Natural killer cell treated with Interleukin-12 subunit alpha and Interleukin-12 subunit beta and Interleukin-15 and Interleukin-18, amount 100 ng/mL, for 72 hours (primary cell): ENCODE measurements around the gene ALG12. TPM values are rescaled to one million over a fixed set of nuclear protein-coding genes. Genes with fewer than 3 reads are reported as not detected.

Source experiments
- ATAC-seq, 2 donors: fragments of 150-1000 bp; cut with Tn5 transposase in 1 of 2; sonication (Bioruptor Pico), chemical (Tn5 transposase) in 1 of 2; 2 replicates each; pipeline ENCODE4 v1.10.0; 2021
- DNase-seq: peaks from one replicate; pipeline ENCODE4 v3.0.0; 2022; ENCODE audit warnings: low spot score
- H3K27ac Mint-ChIP-seq, 2 donors: 1 replicate in 1 of 2; 2 replicates in 1 of 2; pipeline ENCODE4 v1.8.0; 2022; ENCODE audit warnings: mixed read lengths in 2 of 2, mild to moderate bottlenecking in 1 of 2, moderate library complexity in 1 of 2
- H3K27me3 Mint-ChIP-seq, 2 donors: 1 replicate in 1 of 2; 2 replicates in 1 of 2; pipeline ENCODE4 v1.8.0; 2022; ENCODE audit warnings: mixed read lengths in 2 of 2
- H3K36me3 Mint-ChIP-seq: one replicate; pipeline ENCODE4 v1.8.0; 2022; ENCODE audit warnings: mixed read lengths
- H3K4me1 Mint-ChIP-seq, 2 donors: 1 replicate in 1 of 2; 2 replicates in 1 of 2; pipeline ENCODE4 v1.8.0; 2022; ENCODE audit warnings: low read depth in 2 of 2, mixed read lengths in 2 of 2, mild to moderate bottlenecking in 1 of 2
- H3K4me3 Mint-ChIP-seq: one replicate; pipeline ENCODE4 v1.8.0; 2022; ENCODE audit warnings: mixed read lengths
- H3K9me3 Mint-ChIP-seq: 2 replicates; pipeline ENCODE4 v1.8.0; 2022; ENCODE audit warnings: mixed read lengths
- total RNA-seq, 2 donors: library from RNA; stranded (reverse); gene quantifications; one replicate each; pipeline ENCODE4 v1.2.3, GENCODE V29; 2022

ALG12 gene
- total RNA-seq, 2 donors from 2014 or later, result 19.3 to 22.9 TPM

DNA sequence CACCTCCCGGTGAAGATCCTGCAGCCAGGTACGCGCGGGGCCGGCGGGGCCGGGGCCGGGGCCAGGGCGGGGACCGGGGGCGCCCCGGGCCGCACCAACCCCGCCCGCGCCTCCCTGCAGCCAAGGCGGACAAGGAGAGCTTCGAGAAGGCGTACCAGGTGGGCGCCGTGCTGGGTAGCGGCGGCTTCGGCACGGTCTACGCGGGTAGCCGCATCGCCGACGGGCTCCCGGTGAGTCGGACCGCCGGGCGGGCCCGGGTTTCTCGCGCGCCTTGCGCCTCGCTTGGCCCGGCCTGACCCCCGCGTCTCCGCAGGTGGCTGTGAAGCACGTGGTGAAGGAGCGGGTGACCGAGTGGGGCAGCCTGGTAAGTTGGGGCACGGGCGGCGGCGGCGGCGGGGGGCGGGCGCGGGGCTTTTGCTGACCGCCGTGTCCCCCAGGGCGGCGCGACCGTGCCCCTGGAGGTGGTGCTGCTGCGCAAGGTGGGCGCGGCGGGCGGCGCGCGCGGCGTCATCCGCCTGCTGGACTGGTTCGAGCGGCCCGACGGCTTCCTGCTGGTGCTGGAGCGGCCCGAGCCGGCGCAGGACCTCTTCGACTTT, 42.9 kb upstream of the ALG12 start:
- ATAC-seq, result peak in 1 of 2 donors; percentile 5
- peak overlapping the region; percentile 93 for H3K4me3 Mint-ChIP-seq
- H3K9me3 Mint-ChIP-seq, result no peaks in the 10 kb centered on the region
- no peaks in the 10 kb centered on the region for H3K27me3 Mint-ChIP-seq
- peaks cover 9 to 15% of the 10 kb centered on the region in 2 donors for H3K4me1 Mint-ChIP-seq
- H3K36me3 Mint-ChIP-seq, result no peaks in the 10 kb centered on the region
- H3K27ac Mint-ChIP-seq, result peak overlapping the region; percentile 58 to 71
- DNase-seq, result peak; percentile 71

DNA sequence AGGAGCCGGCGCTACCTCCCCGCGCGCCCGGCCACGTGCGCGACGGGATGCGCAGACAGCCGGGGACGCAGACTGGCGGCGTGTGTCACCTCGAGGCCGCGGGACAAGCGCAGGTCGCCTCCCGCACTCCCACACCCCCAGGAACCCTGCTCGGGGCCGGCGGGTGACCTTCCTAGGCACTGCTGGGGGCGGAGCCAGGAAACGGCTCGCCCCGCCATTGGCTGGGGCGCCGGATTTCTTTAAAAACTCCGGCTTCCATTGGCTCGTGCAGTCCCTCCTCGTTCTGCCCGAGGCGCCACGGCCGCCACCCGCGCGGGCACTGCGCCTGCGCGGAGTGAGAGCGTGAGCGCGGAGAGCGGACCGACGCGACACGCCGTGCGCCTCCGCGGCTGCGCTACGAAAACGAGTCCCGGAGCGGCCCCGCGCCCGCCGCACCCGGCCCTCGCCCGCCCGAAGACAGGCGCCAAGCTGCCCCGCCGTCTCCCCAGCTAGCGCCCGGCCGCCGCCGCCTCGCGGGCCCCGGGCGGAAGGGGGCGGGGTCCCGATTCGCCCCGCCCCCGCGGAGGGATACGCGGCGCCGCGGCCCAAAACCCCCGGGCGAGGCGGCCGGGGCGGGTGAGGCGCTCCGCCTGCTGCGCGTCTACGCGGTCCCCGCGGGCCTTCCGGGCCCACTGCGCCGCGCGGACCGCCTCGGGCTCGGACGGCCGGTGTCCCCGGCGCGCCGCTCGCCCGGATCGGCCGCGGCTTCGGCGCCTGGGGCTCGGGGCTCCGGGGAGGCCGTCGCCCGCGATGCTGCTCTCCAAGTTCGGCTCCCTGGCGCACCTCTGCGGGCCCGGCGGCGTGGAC, 42.1 kb upstream of the ALG12 start, which contains the start of gene PIM3:
Gene PIM3, plus strand, starts transcription at position 614 of the 846 bp plus-strand sequence. Its CDS starts 176 bp downstream, at position 790.
- ATAC-seq, result peak; percentile 89 to 92
- peaks cover 9 to 15% of the 10 kb centered on the region in 2 donors for H3K4me1 Mint-ChIP-seq

DNA sequence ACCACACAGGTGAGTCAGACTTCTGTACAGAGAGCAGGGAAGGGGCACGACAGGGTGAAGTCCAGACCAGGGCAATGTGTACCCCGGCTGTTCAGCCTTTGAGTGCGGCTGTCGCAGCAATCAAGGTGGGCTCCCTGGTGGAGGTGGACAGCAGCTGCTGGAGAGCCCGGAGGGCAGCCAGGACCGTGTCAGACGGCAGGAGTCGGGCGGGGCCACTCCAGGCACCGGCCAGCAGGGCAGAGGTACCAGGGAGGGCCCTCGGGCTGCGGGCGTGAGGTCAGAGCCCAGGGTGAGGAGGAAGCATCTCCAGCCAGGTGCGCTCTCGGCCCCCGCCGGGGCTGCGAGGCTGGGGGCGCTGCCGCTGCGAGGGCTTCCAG, 41.5 kb upstream of the ALG12 start:
- H3K27ac Mint-ChIP-seq, result peak overlapping the region; percentile 47 to 61
- H3K27me3 Mint-ChIP-seq, result no peaks in the 10 kb centered on the region
- no peak for ATAC-seq
- H3K4me1 Mint-ChIP-seq, result peaks cover 9 to 15% of the 10 kb centered on the region in 2 donors
- peak overlapping the region; percentile 75 for H3K4me3 Mint-ChIP-seq
- DNase-seq, result peak; percentile 60
- no peaks in the 10 kb centered on the region for H3K9me3 Mint-ChIP-seq
- no peaks in the 10 kb centered on the region for H3K36me3 Mint-ChIP-seq

More for the DNA sequence above, 42.1 kb upstream of the ALG12 start, which contains the start of gene PIM3:
- Mint-ChIP-seq H3K27ac (peak within 1 kb of the TSS; percentile 61 to 71), H3K36me3 (no peaks in the 10 kb centered on the region), H3K9me3 (no peaks in the 10 kb centered on the region), H3K4me3 (peak within 1 kb of the TSS; percentile 93), H3K27me3 (no peaks in the 10 kb centered on the region)
- peak; percentile 98 for DNase-seq

DNA sequence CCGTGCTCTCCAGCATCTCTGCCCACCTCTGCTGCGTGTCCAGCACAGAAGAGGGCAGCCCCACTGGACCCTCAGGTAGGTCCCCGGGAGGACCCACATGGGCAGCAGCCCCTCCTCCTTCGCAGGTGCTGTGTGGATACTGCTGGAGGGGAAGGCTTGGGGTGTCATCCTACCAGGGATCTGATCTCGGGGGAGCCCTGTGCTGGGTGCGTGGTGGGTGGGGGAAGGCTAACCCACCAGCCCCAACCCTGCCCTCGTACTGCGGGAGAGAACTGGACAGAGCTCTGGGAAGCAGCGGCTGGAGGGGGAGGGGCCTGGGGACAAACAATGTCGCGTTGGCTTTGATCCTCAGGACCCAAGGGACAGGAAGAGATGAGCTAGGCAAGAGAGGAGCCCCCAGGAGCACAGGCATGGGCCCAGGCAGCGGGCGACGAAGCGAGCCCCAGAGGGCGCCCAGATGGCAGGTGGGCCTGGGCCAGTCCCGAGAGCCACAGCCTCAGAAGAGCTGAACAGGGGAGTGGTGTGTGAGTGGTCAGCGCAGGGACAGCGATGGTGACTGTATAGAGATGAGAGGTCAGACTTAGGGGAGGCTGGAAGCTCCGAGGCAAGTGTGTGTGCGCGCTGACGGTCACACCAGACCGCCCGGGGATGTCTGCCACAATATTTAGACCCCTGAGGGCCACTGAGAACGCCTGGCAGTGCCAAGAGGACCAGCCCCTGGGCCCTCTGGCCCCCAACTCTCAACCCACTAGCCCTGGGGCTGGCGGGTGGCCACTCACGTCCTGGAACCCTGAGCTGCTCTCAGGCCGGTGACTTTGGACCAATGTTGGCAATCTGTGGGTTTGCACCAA, 40.9 kb upstream of the ALG12 start:
- H3K27me3 Mint-ChIP-seq, result no peaks in the 10 kb centered on the region
- H3K36me3 Mint-ChIP-seq, result no peaks in the 10 kb centered on the region
- H3K9me3 Mint-ChIP-seq, result no peaks in the 10 kb centered on the region

DNA sequence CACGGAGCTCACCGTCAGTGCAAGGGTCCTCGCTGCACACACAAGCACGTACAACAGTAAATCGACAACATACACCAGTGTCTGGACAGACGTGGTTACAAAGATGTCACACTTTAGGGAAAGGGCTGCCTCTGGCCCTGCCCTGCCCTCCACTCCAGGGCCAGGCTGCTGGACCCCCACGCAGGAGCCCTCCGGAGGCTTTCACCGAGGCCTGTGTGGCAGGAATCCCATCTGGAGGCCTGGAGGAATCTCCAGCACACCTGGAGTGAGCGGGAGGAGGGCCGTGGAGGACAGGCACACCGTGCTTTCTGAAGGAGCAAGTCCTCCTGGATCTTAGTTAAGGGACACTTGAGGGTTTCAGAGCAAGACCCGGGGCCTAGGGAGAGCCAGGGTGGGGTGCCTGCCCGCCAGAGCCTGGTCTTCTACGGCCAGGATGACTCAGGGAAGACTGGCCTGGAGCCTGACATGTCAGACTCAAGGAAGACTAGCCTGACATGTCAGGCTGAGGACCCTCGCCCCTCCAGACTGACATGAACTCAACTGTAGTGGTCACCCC, 40.2 kb upstream of the ALG12 start:
- H3K4me1 Mint-ChIP-seq, result peaks cover 5 to 11% of the 10 kb centered on the region in 2 donors
- H3K36me3 Mint-ChIP-seq, result no peaks in the 10 kb centered on the region
- ATAC-seq (no peak), DNase-seq (no peak)
- H3K27me3 Mint-ChIP-seq, result no peaks in the 10 kb centered on the region
- H3K4me3 Mint-ChIP-seq, result peak overlapping the region; percentile 75
- peak overlapping the region; percentile 47 to 61 for H3K27ac Mint-ChIP-seq
- no peaks in the 10 kb centered on the region for H3K9me3 Mint-ChIP-seq

More for the DNA sequence above, 40.9 kb upstream of the ALG12 start:
- Mint-ChIP-seq H3K4me3 (peak overlapping the region; percentile 75), H3K4me1 (peaks cover 9 to 15% of the 10 kb centered on the region in 2 donors), H3K27ac (peak overlapping the region; percentile 47 to 61)
- no peak for ATAC-seq
- peak; percentile 59 for DNase-seq

DNA sequence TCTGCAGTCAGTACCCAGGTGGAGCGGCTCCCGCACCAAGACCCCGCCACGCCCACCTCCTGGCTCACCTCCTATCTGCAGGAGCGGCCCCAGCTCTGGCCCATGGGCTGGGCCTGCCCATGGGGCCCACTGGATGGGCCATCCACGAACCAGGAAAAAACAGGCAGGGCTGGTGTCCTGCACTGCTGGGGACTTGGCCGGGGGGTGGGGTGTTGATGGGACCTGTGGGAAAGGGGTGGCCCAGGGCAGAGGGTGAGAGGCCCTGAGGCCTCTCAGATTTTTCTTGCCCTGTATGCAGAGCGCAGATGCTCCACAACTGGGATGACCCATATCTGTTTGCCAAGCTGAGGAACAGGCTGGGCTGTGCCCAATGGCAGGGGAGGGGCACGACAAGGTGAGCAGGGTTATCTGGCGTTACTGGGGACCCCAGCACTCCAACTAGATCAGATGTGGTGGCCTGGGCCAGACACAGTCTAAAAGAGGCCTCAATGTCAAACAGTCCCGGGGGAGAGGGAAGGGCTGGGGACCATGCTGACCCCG, 39.7 kb upstream of the ALG12 start:
- Mint-ChIP-seq H3K4me3 (no peak overlapping the region), H3K27me3 (no peaks in the 10 kb centered on the region), H3K9me3 (no peaks in the 10 kb centered on the region), H3K27ac (no peak overlapping the region), H3K4me1 (peaks cover 4 to 7% of the 10 kb centered on the region in 2 donors), H3K36me3 (no peaks in the 10 kb centered on the region)
- ATAC-seq (no peak), DNase-seq (peak; percentile 56)

DNA sequence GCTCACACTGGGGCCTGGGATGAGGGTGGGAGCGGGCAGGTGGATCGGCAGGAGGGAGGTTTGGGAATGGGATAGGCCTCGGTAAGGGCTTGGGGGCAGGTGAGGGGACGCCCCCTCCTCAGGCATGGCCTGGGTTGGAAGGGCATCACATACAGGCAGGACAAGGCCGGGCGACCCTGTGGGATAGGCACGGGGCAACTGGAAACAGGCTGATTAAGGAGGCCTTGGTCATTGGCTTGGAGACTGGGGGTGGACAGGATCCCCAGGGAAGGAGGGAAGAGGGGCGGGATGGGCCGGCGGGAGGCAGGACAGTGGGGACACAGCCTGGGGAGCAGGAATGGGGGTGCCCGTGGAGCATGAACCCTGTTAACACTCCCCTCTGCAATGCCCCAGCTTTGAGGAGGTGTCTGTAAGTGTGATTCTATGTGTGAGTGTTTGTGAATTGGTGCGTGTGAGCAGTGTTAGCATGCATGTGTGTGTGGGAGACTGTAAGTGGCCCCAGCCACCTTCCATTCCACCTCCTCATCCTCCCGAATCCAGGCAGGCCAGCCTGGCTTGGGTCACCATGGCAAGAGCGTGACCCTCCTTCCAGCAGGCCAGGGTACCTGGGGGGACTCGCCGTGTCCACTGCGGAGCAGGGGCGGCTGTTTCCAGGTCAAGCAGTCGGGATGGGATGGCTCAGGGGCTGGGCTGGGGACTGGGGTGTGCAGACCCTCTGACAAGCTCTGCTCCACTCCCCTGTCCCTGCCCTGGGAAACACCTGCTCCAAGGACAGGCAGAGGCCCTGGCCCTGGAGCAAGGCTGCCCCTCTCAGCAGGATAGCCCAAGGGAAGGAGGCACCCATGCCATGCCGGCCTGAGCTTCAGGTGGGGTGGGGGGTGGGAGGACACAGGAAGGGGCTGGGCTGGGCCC, 38.9 kb upstream of the ALG12 start:
- Mint-ChIP-seq H3K27me3 (no peaks in the 10 kb centered on the region), H3K36me3 (no peaks in the 10 kb centered on the region), H3K27ac (no peak overlapping the region), H3K9me3 (no peaks in the 10 kb centered on the region), H3K4me3 (no peak overlapping the region), H3K4me1 (peaks cover 4 to 7% of the 10 kb centered on the region in 2 donors)
- DNase-seq, result peak; percentile 60
- no peak for ATAC-seq

DNA sequence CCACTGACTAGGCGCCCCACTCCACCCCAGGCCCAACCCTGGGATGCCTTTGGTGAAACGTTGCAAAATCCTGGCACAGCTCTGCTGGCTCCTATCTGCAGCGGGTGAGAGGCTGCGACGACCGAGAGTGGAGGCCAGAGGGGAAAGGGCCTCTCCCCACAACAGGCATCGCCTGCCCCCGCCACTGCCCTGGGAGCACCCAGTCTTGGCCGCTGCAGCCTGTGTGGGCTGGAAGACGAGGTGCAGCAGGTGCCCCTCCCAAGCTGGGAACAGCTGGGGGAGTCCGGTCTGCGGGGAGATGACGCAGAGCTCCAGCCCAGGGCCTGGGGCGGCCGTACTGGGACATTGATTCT, 38.2 kb upstream of the ALG12 start:
- Mint-ChIP-seq H3K27me3 (no peaks in the 10 kb centered on the region), H3K27ac (no peak overlapping the region), H3K4me1 (peaks cover 0 to 4% of the 10 kb centered on the region in 2 donors), H3K9me3 (no peaks in the 10 kb centered on the region), H3K4me3 (no peak overlapping the region), H3K36me3 (no peaks in the 10 kb centered on the region)
- DNase-seq, result peak; percentile 59
- ATAC-seq, result no peak

DNA sequence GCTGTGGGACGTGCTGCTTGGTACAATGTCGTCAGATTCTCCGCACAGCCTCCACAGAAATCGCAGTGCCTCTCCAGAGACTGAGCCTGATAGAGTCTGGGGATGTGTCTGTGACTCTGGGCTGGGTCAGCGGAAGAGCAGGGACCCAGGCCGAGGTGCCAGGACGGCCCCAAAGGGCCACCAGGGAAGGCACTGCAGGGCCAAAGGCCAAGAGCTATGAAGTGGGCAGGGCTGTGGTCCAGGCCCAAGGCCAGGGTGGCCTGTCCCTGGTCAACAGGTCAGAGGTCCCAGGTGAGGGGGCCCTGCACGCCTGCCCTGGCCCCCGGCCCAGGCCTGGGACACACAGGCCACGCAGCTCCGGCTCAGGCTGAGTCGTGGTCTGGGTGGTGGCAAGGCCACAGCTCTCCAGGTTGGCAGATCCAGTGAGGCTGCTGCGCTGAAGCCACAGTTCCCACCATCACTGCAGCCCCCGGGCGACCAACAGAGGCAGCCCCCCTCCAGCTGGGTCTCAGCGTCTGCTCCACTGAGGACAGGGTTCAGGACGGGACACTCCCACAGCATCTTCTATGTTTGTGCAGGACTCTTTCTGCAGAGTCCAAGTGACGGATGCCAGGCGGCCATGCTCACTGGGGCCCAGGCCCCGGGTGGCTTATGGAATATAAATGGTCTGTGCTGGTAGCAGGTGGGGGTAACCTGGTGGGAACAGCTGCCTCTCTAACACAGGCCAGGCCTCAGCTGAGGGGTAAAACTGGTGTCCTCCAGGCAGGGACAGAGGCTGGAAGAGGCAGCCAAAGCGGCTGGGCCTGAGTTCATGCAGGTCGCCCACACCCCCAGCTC, 37.6 kb upstream of the ALG12 start:
- Mint-ChIP-seq H3K36me3 (no peaks in the 10 kb centered on the region), H3K4me3 (no peak overlapping the region), H3K27me3 (no peaks in the 10 kb centered on the region), H3K27ac (no peak overlapping the region), H3K9me3 (no peaks in the 10 kb centered on the region), H3K4me1 (peaks cover 0 to 4% of the 10 kb centered on the region in 2 donors)
- ATAC-seq (no peak), DNase-seq (peak; percentile 38)

DNA sequence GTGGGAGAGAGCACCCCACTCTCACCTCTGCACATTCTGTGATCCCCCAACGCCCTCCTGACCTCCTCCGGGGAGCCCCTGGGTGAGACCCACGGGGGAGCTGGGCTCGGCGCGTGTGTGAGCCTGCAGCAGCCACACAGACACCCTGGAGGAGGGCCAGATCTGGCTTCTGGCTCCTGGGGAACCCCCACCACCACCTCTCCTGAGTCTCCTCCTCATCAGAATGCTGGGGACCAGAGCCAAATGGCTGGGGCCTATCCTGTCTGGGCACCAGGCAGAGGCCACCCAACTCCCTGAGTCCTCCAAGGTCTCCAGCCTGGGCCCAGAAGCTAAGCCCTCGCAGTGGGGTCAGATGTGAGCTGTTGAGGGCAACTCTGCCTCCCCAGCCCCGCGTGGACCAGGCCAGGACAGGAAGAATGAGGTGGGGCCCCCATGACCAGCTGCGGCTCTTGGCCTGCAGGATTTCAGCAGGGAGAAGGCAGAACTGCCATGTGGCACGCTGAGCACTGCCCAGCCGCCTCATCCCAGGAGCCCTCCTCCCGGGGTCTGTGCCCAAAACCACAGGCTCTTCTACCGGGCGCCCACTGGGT, 36.8 kb upstream of the ALG12 start:
- Mint-ChIP-seq H3K27ac (no peak overlapping the region), H3K36me3 (no peaks in the 10 kb centered on the region), H3K9me3 (no peaks in the 10 kb centered on the region), H3K27me3 (no peaks in the 10 kb centered on the region), H3K4me3 (no peak overlapping the region), H3K4me1 (peaks cover 0 to 4% of the 10 kb centered on the region in 2 donors)
- ATAC-seq (no peak), DNase-seq (no peak)

DNA sequence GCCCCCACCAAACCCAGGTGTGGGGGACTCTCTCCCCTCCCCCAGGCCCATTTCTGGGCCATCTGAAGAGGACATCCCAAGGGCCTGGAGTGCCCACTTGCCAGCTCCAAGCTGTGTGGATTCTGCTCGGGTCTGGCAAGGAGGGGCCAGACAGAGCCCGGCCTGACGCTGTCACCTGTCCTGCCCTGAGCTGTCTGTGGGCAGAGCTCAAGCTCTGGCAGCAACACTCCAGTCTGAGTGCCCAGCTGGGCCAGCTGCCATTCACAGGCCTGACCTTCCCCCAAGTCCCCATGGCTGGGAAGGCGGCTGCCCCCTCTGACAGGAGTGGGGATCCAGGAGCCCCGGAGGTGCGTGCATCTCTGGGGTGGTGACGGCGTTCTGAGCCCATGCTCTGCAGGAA, 36.1 kb upstream of the ALG12 start:
- Mint-ChIP-seq H3K27me3 (no peaks in the 10 kb centered on the region), H3K9me3 (no peaks in the 10 kb centered on the region), H3K4me3 (no peak overlapping the region), H3K36me3 (no peaks in the 10 kb centered on the region), H3K4me1 (peaks cover 0 to 4% of the 10 kb centered on the region in 2 donors), H3K27ac (no peak overlapping the region)
- ATAC-seq, result no peak
- DNase-seq, result no peak
